GM12892 (cell line): ENCODE data around the gene TSPAN16.

Source experiments
- POLR2A ChIP-seq: IDR thresholded peaks from 2 replicates; pipeline ENCODE4 v1.6.1; 2011; ENCODE audit warnings: low read depth, low read length, control low read depth
- TAF1 ChIP-seq: IDR thresholded peaks from 2 replicates; pipeline ENCODE4 v1.6.1; 2011; ENCODE audit warnings: low read depth, mild to moderate bottlenecking, control low read depth, low read length, borderline replicate concordance

DNA sequence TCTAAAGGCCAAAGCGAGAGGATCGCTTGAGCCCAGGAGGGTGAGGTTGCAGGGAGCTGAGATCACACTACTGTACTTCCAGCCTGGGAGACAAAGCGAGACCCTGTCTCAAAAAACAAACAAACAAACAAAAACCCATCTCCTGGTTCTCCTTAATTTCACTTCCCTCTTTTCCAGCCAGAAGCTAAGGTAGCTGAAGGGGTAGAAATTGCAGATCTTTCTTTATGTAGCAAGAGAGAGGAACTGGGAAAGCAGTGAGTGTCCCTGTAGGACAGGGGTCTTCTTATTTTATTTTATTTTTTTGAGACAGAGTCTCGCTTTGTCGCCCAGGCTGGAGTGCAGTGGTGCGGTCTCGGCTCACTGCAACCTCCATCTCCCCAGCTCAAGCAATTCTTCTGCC lies 4.5 kb upstream of the TSPAN16 start:
- TF ChIP-seq TAF1 = no peak
- TF ChIP-seq POLR2A = no peak
